Vagina (tissue), 2 donors: ENCODE measurements around the gene MRPL24.

Source experiments
- POLR2A ChIP-seq, 2 donors: fragments of 450-650 bp; IDR thresholded peaks; one replicate each; pipeline ENCODE4 v1.6.1; 2017; ENCODE audit warnings: antibody characterized with exemption in 2 of 2, mild to moderate bottlenecking in 2 of 2, moderate library complexity in 2 of 2
- POLR2AphosphoS5 ChIP-seq, 2 donors: sonication (generic); formaldehyde crosslinking; IDR thresholded peaks; one replicate each; pipeline ENCODE4 v1.9.0; 2017; ENCODE audit warnings: antibody characterized with exemption in 2 of 2, mild to moderate bottlenecking in 2 of 2, low read depth in 1 of 2; ENCODE audit not compliant: insufficient read depth in 1 of 2
- TF ChIP-seq, protein P1 (sequence below), 3 experiments: fragments of 450-650 bp in 2 of 3; fragments of 200-600 bp in 1 of 3; sonication (generic) in 1 of 3; IDR thresholded peaks; one replicate each; pipeline ENCODE4 v1.5.1; 2017 to 2019; ENCODE audit warnings: antibody characterized with exemption in 3 of 3, mild to moderate bottlenecking in 2 of 3, moderate library complexity in 2 of 3

DNA sequence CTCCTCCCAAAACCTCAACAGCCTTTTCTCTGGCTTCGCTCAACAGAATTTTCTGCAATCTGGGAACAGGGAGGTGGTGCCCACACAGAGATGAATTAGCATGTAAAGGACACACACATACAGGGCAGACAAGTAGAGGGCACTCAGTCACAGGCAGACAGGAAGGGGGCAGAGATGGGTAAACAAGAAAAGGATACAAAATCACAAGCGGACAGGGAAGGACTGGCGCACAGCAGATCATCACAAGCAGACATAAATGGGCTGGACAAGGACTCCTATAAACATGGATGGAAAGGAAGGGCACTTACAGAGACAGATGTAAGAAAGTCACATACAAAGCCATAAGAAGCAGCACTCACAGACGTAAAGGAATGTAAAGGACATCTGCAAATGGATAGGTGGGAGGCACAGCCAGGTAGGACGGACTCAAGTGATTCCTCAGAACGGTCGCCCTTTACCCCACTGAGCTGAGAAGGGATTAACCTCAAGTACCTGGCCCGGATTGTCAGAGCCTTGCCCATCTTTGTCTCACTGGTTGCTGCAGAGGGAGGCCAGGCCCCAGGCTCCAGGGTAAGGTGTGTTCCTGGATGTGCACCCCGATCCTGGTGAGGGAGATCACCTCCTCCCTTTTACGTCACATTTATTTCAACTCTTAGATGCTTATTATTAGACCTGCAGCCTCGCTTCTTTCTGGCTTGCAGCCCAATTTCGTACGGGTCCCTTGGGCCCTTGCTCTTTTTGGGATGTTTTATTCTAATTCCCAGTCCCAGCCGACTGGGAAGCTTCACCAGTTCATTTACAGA is 25.6 kb upstream of the MRPL24 start:
- TF ChIP-seq, protein P1, sequence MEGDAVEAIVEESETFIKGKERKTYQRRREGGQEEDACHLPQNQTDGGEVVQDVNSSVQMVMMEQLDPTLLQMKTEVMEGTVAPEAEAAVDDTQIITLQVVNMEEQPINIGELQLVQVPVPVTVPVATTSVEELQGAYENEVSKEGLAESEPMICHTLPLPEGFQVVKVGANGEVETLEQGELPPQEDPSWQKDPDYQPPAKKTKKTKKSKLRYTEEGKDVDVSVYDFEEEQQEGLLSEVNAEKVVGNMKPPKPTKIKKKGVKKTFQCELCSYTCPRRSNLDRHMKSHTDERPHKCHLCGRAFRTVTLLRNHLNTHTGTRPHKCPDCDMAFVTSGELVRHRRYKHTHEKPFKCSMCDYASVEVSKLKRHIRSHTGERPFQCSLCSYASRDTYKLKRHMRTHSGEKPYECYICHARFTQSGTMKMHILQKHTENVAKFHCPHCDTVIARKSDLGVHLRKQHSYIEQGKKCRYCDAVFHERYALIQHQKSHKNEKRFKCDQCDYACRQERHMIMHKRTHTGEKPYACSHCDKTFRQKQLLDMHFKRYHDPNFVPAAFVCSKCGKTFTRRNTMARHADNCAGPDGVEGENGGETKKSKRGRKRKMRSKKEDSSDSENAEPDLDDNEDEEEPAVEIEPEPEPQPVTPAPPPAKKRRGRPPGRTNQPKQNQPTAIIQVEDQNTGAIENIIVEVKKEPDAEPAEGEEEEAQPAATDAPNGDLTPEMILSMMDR (IDR thresholded peaks at IDR 0.05) = no peak
- TF ChIP-seq POLR2A (IDR thresholded peaks at IDR 0.05) = no peak
- no peak for TF ChIP-seq POLR2AphosphoS5 (IDR thresholded peaks at IDR 0.05; ENCODE audit: insufficient read depth in 1 of 2, low read depth in 1 of 2)
